ENCODE results near the gene RNF32. TPM values are rescaled to one million over a fixed set of nuclear protein-coding genes. Genes with fewer than 3 reads are reported as not detected.

RNF32 gene
- total and polyA plus RNA-seq, 2 of the 13 experiments (the other 11 are each of a cell fraction or from before 2014, with no cell fraction given), result not detected

- Histone ChIP-seq H3K79me2 (ENCODE audit: insufficient read depth, low read length) (no peaks in the 10 kb centered on the region), H3K27me3 (ENCODE audit: control insufficient read depth in 1 of 2, insufficient read depth in 2 of 2, low read length in 2 of 2) (no peaks in the 10 kb centered on the region), H3K4me1 (ENCODE audit: insufficient read depth, low read length) (peaks cover 78% of the 10 kb centered on the region), H3K9ac (ENCODE audit: insufficient read depth, low read depth, low read length) (peak overlapping the region; percentile 68), H4K20me1 (ENCODE audit: insufficient read depth, low read length) (no peaks in the 10 kb centered on the region), H3K9me3 (ENCODE audit: low read length) (no peaks in the 10 kb centered on the region), H3K4me2 (ENCODE audit: low read depth, low read length) (peak overlapping the region; percentile 9; the same call in 1 of the 2 replicates), H3K27ac (ENCODE audit: extremely low read length, insufficient read depth, low read length) (peak overlapping the region; percentile 100), H3K4me3 (replicated peaks in 1 of 3; ENCODE audit: insufficient read depth in 1 of 3, low read depth in 2 of 3, low read length in 3 of 3) (no peak overlapping the region), H3K36me3 (replicated peaks in 1 of 2; ENCODE audit: control insufficient read depth in 1 of 2, insufficient read depth in 2 of 2, low read length in 2 of 2) (no peaks in the 10 kb centered on the region), H2AFZ (ENCODE audit: low read length) (no peak overlapping the region)
- ATAC-seq (no peak), FAIRE-seq (no peak), DNase-seq (ENCODE audit: low spot score) (no peak)
- POLR2A ChIA-PET, result interaction anchor here (0.8 kb wide), 1 partner anchor 803 kb away, joined by 3 read pairs; no protein-coding TSS in a partner anchor
- in situ Hi-C loops (cut with HindIII; ENCODE audit: extremely low pct_ligation_motif_present, low pct_unique_long_range_greater_than_20kb), result no loop called here
- BruUV-seq (replicated peaks), result no TSS peak
- WGBS (ENCODE audit: low lambda C conversion rate), result 72% methylated on average over 14 of the region's 17 CpGs
- intact Hi-C loops (cut with micrococcal nuclease; ENCODE audit: unreplicated experiment), result no loop called here
- CTCF ChIA-PET (ENCODE audit: low intra/inter-chr PET ratio, low total read pairs), result no interaction called here
- TF ChIP-seq NR0B2 (CRISPR knock-in tag; IDR thresholded peaks at IDR 0.05) (no peak), ZBTB33 (CRISPR knock-in tag; IDR thresholded peaks at IDR 0.05) (no peak), ZNF614 (CRISPR knock-in tag; IDR thresholded peaks at IDR 0.05; ENCODE audit: borderline replicate concordance) (no peak), TFAP4 (IDR thresholded peaks at IDR 0.05; ENCODE audit: borderline replicate concordance, low read depth) (no peak), ZNF138 (CRISPR knock-in tag; IDR thresholded peaks at IDR 0.05; ENCODE audit: low read depth) (no peak), PAF1 (CRISPR knock-in tag; IDR thresholded peaks at IDR 0.05) (no peak), SALL1 (CRISPR knock-in tag; IDR thresholded peaks at IDR 0.05) (no peak), MAZ (IDR thresholded peaks at IDR 0.05; ENCODE audit: borderline replicate concordance, low read depth, low read length) (no peak), MAZ (CRISPR knock-in tag; IDR thresholded peaks at IDR 0.05; ENCODE audit: low read depth) (no peak), HOXA9 (CRISPR knock-in tag; IDR thresholded peaks at IDR 0.05; ENCODE audit: borderline replicate concordance) (no peak), SRY (CRISPR knock-in tag; IDR thresholded peaks at IDR 0.05) (no peak), FOXO1 (CRISPR knock-in tag; IDR thresholded peaks at IDR 0.05) (no peak), ZNF414 (CRISPR knock-in tag; IDR thresholded peaks at IDR 0.05) (no peak)
Measured at GRCh38 chr7:156611014-156612010, 29.3 kb upstream of the RNF32 start.

Data from HepG2 (cell line).